ENCODE data around the gene FAM200C. TPM values are rescaled to one million over a fixed set of nuclear protein-coding genes. Genes with fewer than 3 reads are reported as not detected.

Gene FAM200C
- total and polyA plus RNA-seq, 9 of the 15 experiments (the other 6 are each of a cell fraction or from before 2014, with no cell fraction given): 1.3 to 7.0 (median 1.8) TPM

DNA sequence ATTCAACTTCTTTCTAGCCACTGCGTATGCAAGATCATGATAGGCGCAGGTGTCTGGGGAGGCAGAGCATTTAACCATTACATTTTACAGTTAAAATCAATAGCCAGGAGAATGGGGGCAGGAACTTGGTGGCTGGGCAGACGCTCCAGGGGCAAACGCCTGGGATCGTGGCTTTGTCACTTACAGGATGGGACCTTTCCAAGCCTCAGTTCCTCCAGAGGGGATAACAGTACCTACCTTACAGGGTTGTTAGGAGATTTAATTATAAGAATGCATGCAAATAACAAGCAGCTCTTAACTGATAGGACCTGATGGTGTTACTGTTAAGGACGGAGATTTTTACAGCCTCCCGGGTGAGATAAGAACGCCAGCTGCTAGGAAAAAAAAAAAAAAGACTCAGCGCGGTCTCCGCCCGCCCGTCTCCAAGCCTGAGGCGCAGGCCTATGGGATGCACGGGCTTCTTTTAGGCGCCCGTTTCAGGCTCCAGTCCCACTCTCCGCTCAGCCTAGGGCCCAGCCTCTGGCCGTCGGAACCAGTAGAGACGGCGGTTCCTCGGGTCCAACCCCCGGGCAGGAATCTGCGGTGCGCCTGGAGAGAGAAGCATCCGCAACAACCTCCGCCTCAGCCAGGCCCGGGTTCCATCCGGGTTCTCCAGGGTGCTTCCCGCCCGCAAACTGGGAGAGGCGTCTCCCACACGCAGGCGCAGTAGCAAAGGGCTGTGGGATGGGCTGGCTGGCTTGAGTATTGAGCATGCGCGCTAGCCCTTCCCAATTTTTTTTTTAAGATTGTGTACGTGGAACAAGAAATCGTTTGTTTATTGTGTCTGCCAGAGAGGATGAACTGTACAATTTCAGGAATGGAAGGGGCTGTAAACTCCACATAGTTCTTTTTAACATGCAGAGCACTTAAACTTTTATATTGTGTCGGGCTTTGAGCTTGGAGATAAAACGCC, at the start of gene FAM200C (continued):
- TF ChIP-seq, protein P1, sequence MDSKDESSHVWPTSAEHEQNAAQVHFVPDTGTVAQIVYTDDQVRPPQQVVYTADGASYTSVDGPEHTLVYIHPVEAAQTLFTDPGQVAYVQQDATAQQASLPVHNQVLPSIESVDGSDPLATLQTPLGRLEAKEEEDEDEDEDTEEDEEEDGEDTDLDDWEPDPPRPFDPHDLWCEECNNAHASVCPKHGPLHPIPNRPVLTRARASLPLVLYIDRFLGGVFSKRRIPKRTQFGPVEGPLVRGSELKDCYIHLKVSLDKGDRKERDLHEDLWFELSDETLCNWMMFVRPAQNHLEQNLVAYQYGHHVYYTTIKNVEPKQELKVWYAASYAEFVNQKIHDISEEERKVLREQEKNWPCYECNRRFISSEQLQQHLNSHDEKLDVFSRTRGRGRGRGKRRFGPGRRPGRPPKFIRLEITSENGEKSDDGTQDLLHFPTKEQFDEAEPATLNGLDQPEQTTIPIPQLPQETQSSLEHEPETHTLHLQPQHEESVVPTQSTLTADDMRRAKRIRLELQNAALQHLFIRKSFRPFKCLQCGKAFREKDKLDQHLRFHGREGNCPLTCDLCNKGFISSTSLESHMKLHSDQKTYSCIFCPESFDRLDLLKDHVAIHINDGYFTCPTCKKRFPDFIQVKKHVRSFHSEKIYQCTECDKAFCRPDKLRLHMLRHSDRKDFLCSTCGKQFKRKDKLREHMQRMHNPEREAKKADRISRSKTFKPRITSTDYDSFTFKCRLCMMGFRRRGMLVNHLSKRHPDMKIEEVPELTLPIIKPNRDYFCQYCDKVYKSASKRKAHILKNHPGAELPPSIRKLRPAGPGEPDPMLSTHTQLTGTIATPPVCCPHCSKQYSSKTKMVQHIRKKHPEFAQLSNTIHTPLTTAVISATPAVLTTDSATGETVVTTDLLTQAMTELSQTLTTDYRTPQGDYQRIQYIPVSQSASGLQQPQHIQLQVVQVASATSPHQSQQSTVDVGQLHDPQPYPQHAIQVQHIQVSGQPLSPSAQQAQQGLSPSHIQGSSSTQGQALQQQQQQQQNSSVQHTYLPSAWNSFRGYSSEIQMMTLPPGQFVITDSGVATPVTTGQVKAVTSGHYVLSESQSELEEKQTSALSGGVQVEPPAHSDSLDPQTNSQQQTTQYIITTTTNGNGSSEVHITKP (IDR thresholded peaks at IDR 0.05; ENCODE audit: partially characterized antibody): peak; percentile 12
- TF ChIP-seq CHCHD3 (CRISPR knock-in tag; IDR thresholded peaks at IDR 0.05): no peak
- TF ChIP-seq, protein P2, sequence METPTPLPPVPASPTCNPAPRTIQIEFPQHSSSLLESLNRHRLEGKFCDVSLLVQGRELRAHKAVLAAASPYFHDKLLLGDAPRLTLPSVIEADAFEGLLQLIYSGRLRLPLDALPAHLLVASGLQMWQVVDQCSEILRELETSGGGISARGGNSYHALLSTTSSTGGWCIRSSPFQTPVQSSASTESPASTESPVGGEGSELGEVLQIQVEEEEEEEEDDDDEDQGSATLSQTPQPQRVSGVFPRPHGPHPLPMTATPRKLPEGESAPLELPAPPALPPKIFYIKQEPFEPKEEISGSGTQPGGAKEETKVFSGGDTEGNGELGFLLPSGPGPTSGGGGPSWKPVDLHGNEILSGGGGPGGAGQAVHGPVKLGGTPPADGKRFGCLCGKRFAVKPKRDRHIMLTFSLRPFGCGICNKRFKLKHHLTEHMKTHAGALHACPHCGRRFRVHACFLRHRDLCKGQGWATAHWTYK (CRISPR knock-in tag; IDR thresholded peaks at IDR 0.05): no peak
- 0 out of 2 replicates have a peak, but pooled peaks have one; percentile 29 for TF ChIP-seq MTA3 (IDR thresholded peaks at IDR 0.05; ENCODE audit: borderline replicate concordance)
- TF ChIP-seq ZNF239 (CRISPR knock-in tag; IDR thresholded peaks at IDR 0.05): no peak
- peak; percentile 94 for TF ChIP-seq POLR2B (IDR thresholded peaks at IDR 0.05; ENCODE audit: low read depth, partially characterized antibody)
- no peak for TF ChIP-seq NR2F6 (CRISPR knock-in tag; IDR thresholded peaks at IDR 0.05)
- no peak for TF ChIP-seq NEUROD1 (IDR thresholded peaks at IDR 0.05; ENCODE audit: borderline replicate concordance, low read depth, low read length, partially characterized antibody)
- no peak for TF ChIP-seq ZC3H8 (IDR thresholded peaks at IDR 0.05)
- TF ChIP-seq ZNF586 (CRISPR knock-in tag; conservative IDR thresholded peaks at IDR 0.05): no peak
- peak; percentile 45; the same call in 1 of the 2 replicates for TF ChIP-seq GABPA (tag; conservative IDR thresholded peaks at IDR 0.05; ENCODE audit: low read depth)
- no peak for TF ChIP-seq COPS2 (conservative IDR thresholded peaks at IDR 0.05)
- no peak for TF ChIP-seq ARNT (IDR thresholded peaks at IDR 0.05)
- TF ChIP-seq CSDE1 (IDR thresholded peaks at IDR 0.05): no peak
- no peak for TF ChIP-seq XRCC4 (IDR thresholded peaks at IDR 0.05; ENCODE audit: extremely low read depth, insufficient read depth, insufficient read length)
- TF ChIP-seq ZNF316 (IDR thresholded peaks at IDR 0.05): no peak
- no peak for TF ChIP-seq ELF4 (CRISPR knock-in tag; IDR thresholded peaks at IDR 0.05)
- TF ChIP-seq SP2 (IDR thresholded peaks at IDR 0.05; ENCODE audit: extremely low read depth, low read depth, low read length, poor library complexity, severe bottlenecking): no peak
- peak; percentile 90 for TF ChIP-seq EP400 (IDR thresholded peaks at IDR 0.05)
- no peak for TF ChIP-seq CBX2 (IDR thresholded peaks at IDR 0.05; ENCODE audit: insufficient read depth, low read length, poor library complexity, severe bottlenecking)

Data from K562 (cell line).